ENCODE data around the gene CD7. TPM values are rescaled to one million over a fixed set of nuclear protein-coding genes. Genes with fewer than 3 reads are reported as not detected.

CD7 gene
- total RNA-seq, 1 experiment from 2014 or later: 0.77 TPM

GRCh38 chr17:82281076-82281475 is 36.3 kb downstream of the CD7 start:
- H3K27ac ChIP-seq (ENCODE audit: low read length): no peak overlapping the region
- ChIA-PET CTCF (interaction anchor here (0.6 kb wide), 1 partner anchor 27 kb away, joined by 7 read pairs; no protein-coding TSS in a partner anchor), POLR2A (interaction anchor here (0.6 kb wide), 1 partner anchor 25 kb away, joined by 4 read pairs; no protein-coding TSS in a partner anchor)
- no peaks in the 10 kb centered on the region for H3K9me3 ChIP-seq (ENCODE audit: control insufficient read depth, insufficient read depth, low read depth, low read length)
- no peak for TF ChIP-seq TCF7L2 (IDR thresholded peaks at IDR 0.05; ENCODE audit: low read depth, low read length)
- TF ChIP-seq SIN3A (IDR thresholded peaks at IDR 0.05; ENCODE audit: borderline replicate concordance, insufficient read depth, low read depth, low read length): no peak
- TF ChIP-seq REST (IDR thresholded peaks at IDR 0.05; ENCODE audit: insufficient read depth in 1 of 2, low read depth in 2 of 2, low read length in 1 of 2): no peak
- TF ChIP-seq CTCF (IDR thresholded peaks at IDR 0.05): no peak
- TF ChIP-seq POLR2AphosphoS5 (IDR thresholded peaks at IDR 0.05; ENCODE audit: low read depth, low read length): no peak
- no peaks in the 10 kb centered on the region for H3K36me3 ChIP-seq (ENCODE audit: control insufficient read depth, insufficient read depth, low read length)
- no TSS peak for BruUV-seq (replicated peaks)
- DNase-seq (ENCODE audit: low read depth, low spot score) (no peak), ATAC-seq (no peak)
- H3K4me3 ChIP-seq (ENCODE audit: low read depth in 2 of 2, low read length in 2 of 2): no peak overlapping the region
- H3K27me3 ChIP-seq (ENCODE audit: control insufficient read depth, insufficient read depth, low read length): no peaks in the 10 kb centered on the region
- peaks cover 22% of the 10 kb centered on the region for H3K4me1 ChIP-seq (ENCODE audit: control insufficient read depth, insufficient read depth, low read length)
- intact Hi-C loops (cut with micrococcal nuclease; ENCODE audit: unreplicated experiment) (no loop called here), in situ Hi-C loops (cut with HindIII; ENCODE audit: low pct_unique_long_range_greater_than_20kb, low sequenced_read_pairs) (no loop called here)

- H3K9me3 ChIP-seq (ENCODE audit: control insufficient read depth, insufficient read depth, low read depth, low read length): no peaks in the 10 kb centered on the region
- DNase-seq (ENCODE audit: low read depth, low spot score) (no peak), ATAC-seq (no peak)
- H3K36me3 ChIP-seq (ENCODE audit: control insufficient read depth, insufficient read depth, low read length): no peaks in the 10 kb centered on the region
- no peak overlapping the region for H3K27ac ChIP-seq (ENCODE audit: low read length)
- intact Hi-C loops (cut with micrococcal nuclease; ENCODE audit: unreplicated experiment): no loop called here
- CTCF ChIA-PET: interaction anchor here (0.6 kb wide), 1 partner anchor 26 kb away, joined by 7 read pairs; no protein-coding TSS in a partner anchor
- in situ Hi-C loops (cut with HindIII; ENCODE audit: low pct_unique_long_range_greater_than_20kb, low sequenced_read_pairs): no loop called here
- peaks cover 22% of the 10 kb centered on the region for H3K4me1 ChIP-seq (ENCODE audit: control insufficient read depth, insufficient read depth, low read length)
- no peaks in the 10 kb centered on the region for H3K27me3 ChIP-seq (ENCODE audit: control insufficient read depth, insufficient read depth, low read length)
- H3K4me3 ChIP-seq (ENCODE audit: low read depth in 2 of 2, low read length in 2 of 2): no peak overlapping the region
- POLR2A ChIA-PET: interaction anchor here (0.6 kb wide), 1 partner anchor 24 kb away, joined by 4 read pairs; no protein-coding TSS in a partner anchor
- TF ChIP-seq SIN3A (IDR thresholded peaks at IDR 0.05; ENCODE audit: borderline replicate concordance, insufficient read depth, low read depth, low read length) (no peak), POLR2AphosphoS5 (IDR thresholded peaks at IDR 0.05; ENCODE audit: low read depth, low read length) (no peak), REST (IDR thresholded peaks at IDR 0.05; ENCODE audit: insufficient read depth in 1 of 2, low read depth in 2 of 2, low read length in 1 of 2) (no peak), TCF7L2 (IDR thresholded peaks at IDR 0.05; ENCODE audit: low read depth, low read length) (no peak), CTCF (IDR thresholded peaks at IDR 0.05) (no peak)
- BruUV-seq (replicated peaks): no TSS peak
Observed at GRCh38 chr17:82280537-82280936, 36.9 kb downstream of the CD7 start.

Data from Panc1 (cell line).